ENCODE measurements around the gene PCDHGB5.

PCDHGB5 gene

DNA sequence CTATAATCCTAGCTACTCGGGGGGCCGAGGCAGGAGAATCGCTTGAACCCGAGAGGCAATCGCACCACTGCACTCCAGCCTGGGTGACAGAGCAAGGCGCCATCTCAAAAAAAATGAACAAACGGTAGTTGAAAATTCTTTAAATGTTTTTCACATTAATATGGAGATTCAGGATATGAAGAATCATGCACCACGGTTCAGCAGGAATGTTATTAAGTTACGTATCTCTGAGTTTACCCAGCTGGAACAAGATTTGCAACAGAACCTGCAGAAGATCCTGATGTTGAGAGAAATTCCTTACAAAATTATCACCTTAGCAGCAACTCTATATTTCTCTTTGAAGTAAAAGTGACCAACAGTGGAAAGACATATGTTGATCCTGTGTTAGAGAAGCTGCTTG lies 42.6 kb downstream of the PCDHGB5 start:
- no peak for DNase-seq (ENCODE audit: low read depth)
- TF ChIP-seq, protein P1, sequence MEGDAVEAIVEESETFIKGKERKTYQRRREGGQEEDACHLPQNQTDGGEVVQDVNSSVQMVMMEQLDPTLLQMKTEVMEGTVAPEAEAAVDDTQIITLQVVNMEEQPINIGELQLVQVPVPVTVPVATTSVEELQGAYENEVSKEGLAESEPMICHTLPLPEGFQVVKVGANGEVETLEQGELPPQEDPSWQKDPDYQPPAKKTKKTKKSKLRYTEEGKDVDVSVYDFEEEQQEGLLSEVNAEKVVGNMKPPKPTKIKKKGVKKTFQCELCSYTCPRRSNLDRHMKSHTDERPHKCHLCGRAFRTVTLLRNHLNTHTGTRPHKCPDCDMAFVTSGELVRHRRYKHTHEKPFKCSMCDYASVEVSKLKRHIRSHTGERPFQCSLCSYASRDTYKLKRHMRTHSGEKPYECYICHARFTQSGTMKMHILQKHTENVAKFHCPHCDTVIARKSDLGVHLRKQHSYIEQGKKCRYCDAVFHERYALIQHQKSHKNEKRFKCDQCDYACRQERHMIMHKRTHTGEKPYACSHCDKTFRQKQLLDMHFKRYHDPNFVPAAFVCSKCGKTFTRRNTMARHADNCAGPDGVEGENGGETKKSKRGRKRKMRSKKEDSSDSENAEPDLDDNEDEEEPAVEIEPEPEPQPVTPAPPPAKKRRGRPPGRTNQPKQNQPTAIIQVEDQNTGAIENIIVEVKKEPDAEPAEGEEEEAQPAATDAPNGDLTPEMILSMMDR (IDR thresholded peaks at IDR 0.05; ENCODE audit: low read length, missing control alignments) = no peak
- no peak overlapping the region for H3K4me3 ChIP-seq (replicated peaks; ENCODE audit: low read depth, low read length)

DNA sequence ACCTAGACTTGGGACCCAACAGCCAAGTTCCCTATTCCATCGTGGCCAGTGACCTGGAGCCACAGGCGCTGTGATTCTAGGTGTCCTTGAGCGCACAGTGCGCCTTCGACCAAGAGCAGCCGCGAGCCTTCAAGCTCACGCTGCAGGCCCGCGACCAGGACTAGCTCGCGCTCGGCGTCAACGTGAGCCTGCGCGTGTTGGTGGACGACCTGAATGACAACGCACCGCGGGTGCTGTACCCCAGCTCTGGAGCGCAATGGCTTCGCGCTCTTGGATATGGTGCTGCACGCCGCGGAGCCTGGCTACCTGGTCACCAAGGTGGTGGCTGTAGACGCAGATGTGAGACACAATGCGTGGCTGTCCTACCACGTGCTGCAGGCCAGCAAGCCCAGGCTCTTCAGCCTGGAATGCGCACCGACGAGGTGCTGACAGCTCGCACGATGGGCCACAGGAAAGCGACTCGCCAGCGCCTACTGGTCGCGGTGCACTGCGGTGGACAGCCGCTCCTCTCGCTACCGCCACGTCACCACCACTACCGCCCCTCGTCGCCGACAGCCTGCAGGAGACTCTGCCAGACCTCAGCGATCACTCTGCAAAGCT lies 43.9 kb downstream of the PCDHGB5 start:
- no peak for DNase-seq (ENCODE audit: low read depth)
- TF ChIP-seq, protein P1 (IDR thresholded peaks at IDR 0.05; ENCODE audit: low read length, missing control alignments) = no peak
- H3K4me3 ChIP-seq (replicated peaks; ENCODE audit: low read depth, low read length) = no peak overlapping the region

Data from fibroblast of pulmonary artery (primary cell).